Activated CD8-positive, alpha-beta memory T cell treated with anti-CD3 and anti-CD28 coated beads, Interleukin-2, amount 50 U/mL, for 1 hour (primary cell): Measurements from ENCODE around the gene CHMP6.
A peak's percentile ranks its signal among the peaks of the same experiment; 100 is the strongest.
"Not testable (repeated sequence)": the region's sequence is repeated elsewhere in the genome, so short reads cannot be mapped to it uniquely, and the experiment has no call there.

Experiments
- DNase-seq: peaks from one replicate; pipeline ENCODE4 v3.0.0-alpha.2; 2020; ENCODE audit errors: extremely low read depth

The CHMP6 gene

DNA sequence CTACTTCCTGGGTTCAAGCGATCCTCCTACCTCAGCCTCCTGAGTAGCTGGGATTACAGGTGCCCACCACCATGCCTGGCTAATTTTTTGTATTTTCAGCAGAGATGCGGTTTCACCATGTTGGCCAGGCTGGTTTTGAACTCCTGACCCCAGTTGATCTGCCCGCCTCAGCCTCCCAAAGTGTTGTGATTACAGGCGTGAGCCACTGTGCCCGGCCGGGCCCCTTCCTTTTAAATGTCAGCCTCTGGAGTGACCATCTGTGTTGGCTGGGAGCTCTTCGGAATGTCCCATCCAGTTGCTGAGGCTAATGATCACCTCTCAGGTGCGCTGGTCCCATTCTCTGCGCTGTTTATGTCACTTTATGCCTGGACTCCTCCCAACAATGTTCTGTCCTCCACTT is 38.7 kb downstream of the CHMP6 start:
- DNase-seq: not testable (repeated sequence)

DNA sequence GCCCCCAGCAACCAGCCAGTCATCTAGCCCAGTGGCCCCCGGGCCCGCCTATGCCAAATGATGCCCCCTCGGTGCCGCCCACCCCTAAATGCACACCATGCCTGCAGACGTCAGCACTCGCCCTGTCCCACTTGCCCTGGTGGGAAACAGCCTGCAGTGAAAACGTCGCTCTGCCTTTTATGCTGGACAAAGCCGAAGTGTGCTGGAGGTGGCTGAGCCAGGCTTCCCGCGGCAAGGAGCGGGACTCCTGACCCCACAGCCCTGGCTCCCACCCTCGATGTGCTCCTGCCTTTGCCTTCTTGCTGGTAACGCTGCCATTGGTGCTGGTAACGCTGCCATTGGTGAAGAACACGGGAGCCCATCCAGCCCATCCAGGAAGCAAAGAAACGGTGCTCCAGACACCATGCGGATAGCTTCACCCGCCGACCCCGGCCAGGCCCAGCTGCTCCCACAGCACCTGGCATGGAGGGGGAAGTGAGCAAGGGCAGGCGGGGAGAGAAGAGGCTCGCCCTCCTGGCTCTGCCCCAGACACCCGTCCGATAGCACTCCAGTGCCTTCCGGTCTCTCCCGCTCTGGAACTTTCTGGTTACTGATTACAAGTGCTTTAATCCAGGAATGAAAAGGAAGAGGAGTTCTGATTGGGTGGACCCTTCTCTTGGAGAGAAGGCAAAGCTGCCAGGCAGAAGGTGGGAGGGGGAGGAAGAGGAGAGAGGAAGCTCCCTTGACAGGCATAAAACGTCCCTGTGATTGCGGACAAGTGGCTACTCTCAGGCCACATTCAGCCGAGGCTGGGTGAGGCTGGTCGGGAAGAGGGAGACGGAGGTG is 39.3 kb downstream of the CHMP6 start:
- DNase-seq: no peak

DNA sequence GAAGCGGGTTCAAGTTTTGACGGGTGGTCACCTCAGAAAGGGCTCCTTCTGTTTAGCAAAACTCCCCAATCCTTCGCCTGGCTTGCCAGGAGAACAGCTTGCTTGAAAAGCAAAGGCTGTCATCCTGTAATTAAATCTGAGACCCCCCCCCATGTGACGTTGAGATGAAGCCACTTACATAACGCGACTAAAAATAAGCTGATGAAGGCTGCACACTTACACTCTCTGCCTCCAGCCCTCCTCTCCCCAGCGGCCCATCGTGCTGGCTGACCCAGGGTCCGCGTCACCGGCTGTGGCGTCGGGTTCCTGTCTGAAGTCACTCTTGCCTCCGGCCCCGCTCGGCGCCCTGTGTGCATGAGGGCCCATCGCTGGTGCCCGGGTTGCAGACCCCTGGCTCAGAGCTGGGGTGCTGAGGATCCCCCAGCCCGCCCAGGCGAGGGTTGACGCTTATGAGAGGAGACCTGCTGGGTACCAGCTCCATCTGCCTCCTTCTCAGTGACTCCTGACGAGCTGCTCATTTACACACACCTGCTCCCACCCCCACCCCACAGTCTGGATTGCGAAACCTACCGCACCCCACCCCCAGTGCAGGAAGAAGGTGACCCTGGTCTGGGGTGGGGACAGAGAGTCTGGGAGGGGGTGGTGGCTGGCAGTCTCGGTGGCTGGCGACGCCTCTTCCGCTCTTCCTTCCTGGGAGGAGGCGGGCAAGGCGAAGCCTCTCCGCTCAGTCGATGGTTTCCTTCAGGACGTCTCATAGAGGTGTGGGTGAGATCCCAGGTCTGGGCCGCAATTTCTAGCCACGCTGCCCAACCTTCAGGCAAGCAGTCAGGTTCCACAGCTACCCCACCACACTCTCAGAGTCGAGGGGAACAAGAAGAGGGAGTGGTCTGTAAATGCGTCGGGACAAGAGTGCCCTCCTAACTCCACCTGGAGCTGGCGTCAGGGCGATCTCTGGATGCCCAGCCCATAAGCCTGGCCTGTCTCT is 40.2 kb downstream of the CHMP6 start:
- DNase-seq: no peak

DNA sequence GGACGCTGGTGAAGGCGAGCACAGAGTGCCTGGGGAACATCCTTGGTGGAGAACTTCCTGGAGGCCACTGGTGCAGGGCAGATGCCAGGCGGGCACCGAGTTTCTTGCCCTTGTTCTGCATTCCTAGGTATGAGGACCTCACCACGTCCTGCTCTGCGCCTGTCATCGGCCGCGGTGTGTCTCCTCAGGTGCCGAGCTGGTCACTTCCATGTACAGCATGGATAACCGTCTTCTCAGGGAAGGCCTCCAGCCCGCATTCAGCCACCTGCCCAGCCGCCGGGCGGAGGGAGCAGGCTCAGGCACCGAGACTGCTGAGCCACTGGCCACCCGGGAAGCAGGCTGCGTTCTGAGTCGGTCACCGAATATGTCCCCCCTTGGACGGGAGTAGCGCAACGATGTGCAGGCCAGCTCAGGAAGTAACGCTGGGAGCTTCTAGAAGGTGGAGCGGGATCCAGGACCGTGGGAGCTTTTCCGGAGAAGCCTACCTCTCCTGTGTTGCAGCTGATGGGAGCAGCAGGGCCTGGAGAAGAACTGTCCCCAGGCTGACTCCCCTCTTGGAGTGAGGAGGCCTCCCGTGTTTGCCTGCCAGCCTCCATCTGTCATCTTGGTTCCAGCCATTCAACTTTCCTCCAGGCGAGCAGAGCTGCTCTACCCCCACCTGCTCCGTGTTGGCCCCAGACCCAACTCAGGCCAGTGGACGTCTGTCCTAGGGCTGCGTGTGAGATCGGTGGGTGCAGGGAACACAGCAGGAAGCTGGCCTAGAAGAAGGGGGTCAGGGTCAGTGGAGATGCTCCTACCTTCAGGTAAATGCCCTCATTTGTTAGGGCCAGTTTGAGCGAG is 41.2 kb downstream of the CHMP6 start:
- DNase-seq: no peak

DNA sequence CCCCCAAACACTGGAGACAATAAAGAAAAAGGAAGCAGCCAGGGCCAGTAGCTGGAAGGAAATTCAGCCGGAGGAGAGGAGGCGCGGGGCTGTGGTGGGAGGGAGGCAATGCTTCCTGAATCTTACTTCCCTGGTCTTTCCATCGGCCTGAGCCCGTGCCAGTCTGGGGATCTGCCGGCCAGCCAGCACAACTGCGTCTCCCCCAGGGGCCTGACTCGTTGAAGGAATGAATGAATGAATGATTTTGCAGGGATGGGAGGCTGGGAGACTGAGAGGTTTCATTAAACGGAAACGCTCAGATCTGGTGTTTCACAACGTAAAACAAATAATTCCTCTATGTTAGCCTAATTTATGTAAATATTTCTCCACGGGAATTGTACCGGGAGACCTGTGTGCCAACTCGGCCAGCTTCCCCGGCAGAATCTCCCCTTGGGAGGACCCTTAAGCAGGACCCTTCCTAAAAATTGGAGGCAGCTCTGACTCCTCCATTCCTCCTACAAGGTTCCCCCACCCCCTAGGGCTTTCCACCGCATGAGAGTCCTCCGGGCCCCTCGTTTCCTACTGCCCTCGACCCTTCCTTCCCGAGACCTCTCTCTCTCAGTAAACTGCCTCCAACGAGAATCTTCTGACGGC is 42.0 kb downstream of the CHMP6 start:
- no peak for DNase-seq

DNA sequence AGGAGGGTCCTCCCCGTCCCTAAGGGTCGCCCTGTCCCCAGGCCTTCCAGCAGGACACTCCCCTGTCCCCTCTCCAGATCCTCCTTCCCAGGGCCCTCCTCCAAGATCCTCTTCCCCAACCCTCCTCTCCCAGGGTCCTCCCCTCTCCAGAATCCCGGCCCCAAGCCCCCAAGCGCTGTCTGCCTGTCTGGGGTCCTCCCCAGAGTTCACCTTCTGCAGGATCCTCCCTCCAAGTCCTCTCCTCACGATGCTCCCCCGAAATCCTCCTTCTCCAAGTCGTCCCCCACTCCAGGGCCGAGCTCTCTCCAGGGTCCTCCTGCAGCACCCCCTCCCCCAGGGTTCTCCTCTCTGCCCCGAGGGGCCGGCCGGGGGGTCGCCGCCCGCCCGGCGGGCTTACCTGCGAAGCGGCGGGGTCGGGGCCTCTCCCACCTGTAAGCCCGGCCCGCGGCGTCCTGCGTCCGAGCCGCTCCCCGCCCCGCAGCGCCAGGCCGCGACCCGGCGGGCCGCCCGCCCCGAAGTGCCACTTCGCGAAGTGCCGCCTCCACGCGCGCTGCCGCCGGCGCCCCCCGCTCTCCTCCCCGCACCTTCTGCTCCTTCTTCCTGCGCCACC is 42.6 kb downstream of the CHMP6 start:
- no peak for DNase-seq

DNA sequence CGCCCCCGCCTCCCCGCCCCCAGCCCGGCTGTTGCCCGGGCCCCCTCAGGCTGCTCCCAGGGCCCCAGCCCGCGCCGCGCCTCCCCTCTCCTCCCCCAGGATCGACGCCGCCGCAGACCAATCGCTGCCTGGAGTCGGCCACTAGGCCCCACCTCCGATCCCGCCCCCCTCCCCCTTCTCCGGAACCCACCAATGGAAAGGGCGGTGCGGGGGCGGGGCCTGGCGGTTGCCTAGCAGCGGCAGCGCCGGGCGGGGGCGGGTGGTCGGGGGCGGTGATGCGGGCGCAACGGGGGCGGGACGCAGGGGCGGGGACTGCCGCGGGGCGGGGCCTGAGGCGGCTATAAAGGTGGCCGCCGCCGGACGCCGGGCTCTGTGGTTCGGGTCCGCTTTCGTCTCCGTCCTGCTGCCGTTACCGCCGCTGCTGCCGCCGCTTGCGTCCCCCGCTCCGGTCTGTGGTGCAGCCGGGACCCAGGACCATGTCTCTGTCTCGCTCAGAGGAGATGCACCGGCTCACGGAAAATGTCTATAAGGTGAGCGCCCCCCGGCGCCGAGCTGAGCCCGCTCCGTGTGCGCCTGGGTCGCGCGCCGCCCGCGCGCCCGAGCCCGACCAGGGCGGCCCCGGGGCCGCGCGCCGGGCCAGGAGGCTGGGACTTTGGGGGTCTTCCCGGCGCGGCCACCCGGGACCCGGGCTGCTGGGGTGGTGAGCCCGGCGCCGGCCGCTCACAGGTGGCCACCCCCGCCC is 43.3 kb downstream of the CHMP6 start, which contains the start of gene BAIAP2:
Gene BAIAP2 (plus strand): TSS at position 373 of the 742 bp plus-strand sequence. CDS start 104 bp downstream, at position 477.
- DNase-seq: peak; percentile 98

DNA sequence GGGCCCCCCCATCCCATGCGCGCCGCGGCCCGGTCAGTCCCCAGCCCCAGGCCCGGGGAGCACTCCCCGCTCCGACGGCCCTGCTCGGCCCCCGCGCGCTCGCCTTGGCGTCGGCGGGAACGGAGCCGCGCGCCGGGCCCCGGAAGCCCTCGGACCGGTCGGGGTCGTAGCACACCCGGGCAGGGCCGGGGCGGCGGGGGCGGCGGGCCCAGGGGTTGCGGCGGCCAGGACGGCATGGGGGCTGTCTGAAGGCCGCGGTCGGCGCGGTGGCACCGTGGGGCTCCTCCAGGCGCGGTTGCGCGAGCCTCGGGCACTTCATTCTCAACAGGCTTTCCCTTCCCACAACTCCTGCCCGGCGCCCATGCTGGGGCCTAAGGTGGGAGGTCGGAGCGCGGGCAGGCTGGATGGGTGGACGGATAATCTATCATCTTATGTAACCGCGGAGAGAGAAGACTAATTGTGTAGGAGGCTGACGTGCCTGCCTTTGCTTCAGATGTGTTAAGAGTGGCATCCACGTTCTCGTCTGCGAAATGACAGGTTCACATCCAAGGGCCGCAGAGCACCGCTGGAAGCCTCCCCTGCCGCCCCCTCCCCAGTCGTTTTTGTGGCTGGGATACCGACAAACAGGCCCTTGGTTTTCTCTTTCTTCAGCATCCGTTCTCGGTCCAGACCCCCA is 44.0 kb downstream of the CHMP6 start:
- no peak for DNase-seq

DNA sequence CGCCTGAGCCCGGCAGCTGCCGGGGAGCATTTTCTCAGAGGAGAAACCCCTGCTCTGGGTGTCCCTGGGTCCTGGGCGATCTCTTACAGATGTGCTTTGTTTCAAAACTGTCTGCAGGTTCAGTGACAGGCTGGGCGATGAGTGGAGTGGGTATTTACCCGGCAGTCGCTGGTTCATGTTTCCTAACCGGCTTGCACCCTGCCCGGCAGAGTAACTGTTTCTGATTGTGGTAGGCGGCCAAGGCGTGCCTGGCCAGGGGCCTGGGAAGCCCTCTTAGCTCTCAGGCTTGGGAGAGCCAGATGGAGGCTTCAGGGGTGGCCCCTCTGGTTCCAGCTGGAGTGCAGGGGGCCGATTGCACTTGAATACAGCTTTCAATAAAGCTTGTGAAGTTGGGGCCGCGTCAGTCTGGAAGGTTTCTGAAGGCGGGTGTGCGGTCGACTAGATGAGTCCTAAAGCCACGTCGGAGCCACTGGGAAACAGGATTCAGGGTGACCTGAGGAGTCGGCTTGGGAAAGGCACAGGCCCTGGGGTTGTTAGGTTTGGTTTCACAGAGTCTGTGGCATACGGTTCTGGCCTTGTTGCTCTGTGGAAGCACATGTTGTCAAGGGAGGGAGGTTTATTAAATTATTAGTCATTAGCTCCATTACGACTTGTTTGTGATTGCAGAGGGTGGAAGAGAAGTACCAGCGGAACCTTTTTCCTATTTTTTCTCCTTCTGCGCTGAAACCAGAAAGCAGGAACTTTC is 44.7 kb downstream of the CHMP6 start:
- no peak for DNase-seq

DNA sequence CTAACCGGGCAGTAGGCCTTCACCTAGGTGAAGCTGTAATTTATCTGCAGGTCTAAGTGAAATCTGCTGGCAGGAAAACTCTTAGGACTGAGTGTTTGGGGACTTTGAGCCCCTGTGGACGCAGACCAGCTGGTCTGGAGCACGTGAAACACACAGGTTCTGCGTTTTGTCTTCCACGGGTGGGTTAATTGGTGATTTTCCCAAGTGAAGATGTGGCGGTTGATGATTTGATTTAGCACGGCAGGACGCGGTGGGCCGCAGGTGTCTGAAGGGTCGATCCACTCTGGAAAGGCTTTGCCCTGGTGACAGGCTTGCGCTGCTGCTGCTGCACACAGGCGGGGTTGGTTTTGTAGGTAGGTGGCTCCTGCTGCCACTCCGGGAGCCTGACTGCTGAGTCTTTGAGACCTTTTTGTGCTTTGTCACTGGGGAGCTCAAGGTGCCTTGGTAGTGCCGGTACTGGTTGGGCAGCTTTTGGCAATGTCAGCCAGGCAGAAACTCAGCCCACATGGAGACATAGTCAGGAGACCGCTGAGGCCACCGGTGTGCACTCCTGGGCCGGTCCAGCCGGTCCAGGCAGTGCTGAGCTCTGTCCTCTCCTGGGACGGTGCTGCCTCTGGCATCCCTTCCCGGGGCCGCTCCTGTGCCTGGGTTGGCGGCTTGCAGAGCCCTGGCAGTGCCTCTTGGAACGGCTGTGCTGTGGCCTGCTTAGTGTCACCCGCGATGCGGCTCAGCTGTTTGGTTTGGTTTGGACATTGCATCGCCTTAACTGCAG is 45.6 kb downstream of the CHMP6 start:
- DNase-seq: no peak

DNA sequence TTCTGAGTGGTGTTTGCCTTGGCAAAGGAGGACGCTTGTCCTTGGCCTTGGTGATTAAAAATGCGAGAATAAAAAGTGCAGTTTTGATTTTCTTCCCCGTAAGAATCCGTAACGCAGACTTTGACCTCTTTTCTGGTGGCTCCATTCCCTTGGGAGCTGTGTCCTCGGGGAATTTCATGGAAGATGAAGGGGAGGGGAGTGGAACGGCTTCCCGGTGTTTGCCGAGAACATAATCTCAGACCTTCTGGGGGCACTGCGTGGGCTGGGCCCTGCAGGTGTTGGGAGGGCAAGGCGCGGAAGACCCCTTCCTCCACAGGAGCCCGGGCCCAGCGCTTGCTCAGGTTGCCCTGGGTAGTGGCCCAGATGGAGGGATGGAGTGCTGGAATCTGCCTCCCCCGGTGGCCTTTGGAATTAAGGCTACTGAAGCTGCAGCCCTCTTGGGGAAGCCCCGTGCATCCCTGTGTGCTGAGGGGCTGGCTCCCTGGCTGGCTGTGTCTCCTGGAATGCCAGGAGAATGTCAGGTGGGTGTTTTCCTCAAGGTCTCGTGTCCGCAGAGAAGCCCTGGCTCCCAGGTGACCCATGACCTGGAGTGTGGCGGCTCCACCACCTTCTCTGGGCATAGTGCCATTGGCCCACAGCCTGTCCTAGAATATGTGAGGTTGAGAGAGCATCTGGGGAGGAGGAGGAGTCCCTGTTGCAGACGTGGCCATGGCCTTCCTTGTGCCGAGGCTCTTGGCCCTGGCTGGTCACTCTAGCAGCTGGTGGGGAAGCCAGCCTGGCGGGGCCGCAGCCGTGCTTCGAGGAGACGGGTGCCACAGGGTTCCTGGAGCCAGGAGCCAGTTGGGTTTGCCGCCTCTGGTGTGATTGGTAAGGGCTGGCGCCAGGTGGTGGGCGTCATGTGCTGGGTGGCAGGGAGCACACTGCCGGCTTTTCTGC is 46.4 kb downstream of the CHMP6 start:
- DNase-seq: no peak

DNA sequence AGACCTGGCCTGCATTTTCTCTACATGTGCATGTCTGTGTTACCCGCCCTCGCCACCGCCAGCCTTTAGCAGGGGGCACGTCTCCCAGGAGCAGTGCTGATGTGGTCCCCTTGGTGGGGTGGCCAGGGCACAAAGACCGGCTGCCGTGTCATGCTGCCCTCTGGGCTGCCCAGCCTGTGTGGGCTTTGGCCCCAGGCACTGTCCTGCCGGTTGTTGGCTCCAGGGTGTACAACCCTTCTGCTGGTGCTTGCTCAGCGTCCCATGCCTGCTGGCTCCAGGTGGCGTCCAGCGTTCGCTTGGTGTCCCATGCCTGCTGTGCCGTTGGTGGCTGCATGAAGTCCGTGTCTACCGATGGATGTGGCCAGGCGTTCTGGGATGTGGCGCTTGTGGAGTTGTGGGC is 47.5 kb downstream of the CHMP6 start:
- no peak for DNase-seq

DNA sequence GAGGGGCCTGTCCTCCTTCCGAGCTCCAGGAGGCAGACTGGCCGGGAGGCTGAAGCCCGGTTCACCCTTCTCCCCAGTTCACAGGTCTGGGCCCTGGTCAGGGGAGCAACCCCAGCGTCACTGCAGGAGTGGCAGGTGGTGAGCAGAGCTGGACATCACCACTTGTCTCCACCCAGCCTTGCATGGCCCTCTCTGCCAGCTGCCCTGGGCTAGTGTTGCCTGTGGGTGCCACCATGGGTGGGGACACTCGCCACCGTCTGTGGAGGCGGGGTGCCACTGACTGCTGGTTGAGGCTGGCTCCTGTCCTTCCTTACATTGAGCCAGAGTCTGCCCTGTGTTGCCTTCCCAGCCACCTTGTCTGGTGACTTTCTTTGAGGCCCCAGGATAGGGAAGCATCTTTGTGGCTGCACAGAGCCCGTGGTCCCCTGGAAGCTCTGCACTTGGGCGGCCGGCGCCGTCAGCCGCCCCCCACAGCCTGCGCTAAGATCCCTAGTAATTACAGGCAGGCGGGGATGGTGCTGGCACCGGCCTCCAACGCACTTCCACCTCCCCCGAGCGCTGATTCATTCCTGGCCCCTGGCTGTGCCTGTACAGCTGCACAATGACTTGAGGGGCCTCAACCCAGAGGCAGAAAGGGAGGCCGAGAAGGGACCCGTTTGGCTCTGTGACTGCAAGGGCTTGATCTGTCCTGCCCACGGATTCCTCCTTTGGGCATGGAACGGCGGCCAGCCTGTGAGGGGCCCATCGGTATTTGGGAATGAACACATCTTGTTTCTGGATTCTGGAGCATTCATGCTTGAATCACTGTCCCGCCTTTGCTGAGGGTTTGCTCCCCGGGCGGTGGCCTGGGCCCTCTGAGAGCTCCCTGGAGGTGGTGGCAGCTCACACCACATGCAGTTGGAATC is 48.5 kb downstream of the CHMP6 start:
- no peak for DNase-seq

DNA sequence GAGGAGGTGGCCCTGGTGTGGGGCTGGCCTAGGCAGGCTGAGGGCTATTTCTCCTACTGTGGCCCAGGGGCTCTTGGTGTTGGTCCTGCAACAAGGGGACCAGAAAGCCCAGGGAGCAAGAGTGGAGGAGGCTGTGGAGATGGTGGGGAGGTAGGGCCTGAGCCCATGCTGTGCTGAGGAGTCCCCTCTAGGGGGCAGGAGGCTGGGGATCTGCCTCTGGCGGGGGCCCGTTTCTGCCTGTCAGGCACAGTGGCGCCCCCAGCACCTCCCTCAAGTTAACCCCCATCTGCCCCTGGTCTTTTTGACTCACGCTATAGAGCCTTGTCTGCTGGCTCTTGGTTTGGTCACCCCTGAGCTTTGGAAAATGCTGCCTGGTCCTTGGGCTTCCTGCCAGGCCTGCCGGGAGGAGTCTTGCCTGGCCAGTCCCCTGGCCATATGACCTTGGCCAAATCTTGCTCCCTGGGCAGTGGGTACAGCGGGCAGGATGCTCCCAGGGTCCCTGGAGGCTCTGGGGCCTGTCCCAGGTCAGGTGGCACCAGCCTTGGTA is 49.2 kb downstream of the CHMP6 start:
- no peak for DNase-seq

DNA sequence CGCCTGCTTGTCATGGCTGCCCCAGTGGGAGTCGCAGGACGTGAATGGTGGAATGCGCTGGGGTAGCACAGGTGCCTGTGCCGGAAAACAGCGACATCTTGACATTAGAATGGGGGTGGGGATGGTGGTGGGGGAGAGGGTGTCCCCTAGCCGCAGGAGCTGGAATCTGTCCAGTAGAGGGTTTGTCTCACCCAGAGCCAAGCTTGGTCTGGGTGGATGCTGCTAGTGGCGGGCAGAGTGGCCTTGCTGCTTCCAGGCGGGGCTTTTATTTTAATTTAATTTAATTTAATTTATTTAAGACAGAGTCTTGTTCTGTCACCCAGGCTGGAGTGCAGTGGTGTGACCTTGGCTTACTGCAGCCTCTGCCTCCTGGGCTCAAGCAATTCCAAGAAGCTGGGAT is 51.0 kb downstream of the CHMP6 start:
- DNase-seq: no peak
